ENCODE data around the gene SKIC8.

DNA sequence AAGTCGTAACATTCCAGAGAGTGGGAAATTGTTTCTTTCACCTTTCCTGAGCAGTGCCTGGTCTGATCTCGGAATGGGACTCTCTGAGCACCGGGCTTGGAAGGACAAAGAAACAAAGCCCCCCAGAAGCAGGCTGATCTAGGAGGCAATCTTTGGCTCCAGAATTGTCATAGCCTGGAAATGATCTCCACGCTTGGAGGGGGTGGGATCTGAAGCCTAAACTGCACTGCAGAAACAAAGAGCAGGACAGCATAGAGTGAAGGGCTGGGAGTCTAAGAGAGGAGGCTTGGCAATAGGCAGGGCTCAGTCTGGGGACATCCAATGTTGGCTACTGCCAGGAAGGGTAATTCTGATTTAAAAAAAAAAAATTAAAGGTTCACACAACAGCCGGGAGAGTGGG, 42.6 kb upstream of the SKIC8 start:
- TF ChIP-seq, protein P1, sequence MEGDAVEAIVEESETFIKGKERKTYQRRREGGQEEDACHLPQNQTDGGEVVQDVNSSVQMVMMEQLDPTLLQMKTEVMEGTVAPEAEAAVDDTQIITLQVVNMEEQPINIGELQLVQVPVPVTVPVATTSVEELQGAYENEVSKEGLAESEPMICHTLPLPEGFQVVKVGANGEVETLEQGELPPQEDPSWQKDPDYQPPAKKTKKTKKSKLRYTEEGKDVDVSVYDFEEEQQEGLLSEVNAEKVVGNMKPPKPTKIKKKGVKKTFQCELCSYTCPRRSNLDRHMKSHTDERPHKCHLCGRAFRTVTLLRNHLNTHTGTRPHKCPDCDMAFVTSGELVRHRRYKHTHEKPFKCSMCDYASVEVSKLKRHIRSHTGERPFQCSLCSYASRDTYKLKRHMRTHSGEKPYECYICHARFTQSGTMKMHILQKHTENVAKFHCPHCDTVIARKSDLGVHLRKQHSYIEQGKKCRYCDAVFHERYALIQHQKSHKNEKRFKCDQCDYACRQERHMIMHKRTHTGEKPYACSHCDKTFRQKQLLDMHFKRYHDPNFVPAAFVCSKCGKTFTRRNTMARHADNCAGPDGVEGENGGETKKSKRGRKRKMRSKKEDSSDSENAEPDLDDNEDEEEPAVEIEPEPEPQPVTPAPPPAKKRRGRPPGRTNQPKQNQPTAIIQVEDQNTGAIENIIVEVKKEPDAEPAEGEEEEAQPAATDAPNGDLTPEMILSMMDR (IDR thresholded peaks at IDR 0.05; ENCODE audit: poor library complexity) = no peak
- no peak for TF ChIP-seq EZH2 (IDR thresholded peaks at IDR 0.05; ENCODE audit: borderline replicate concordance)

All from hepatocyte (in vitro differentiated cells).